GM18519 (cell line): ENCODE measurements around the gene PKP3.
"Not testable (repeated sequence)": the region's sequence is repeated elsewhere in the genome, so short reads cannot be mapped to it uniquely, and the experiment has no call there.

Experiments used
- ATAC-seq: cut with Tn5 transposase; IDR thresholded peaks from one replicate; pipeline ENCODE4 v1.9.1; 2021; ENCODE audit warnings: mild to moderate bottlenecking, moderate library complexity; ENCODE audit not compliant: unreplicated experiment, low FRiP score

The PKP3 gene

GRCh38 chr11:408154-409007 is 14.4 kb downstream of the PKP3 start:
- no peak for ATAC-seq

GRCh38 chr11:409008-409599 is 15.1 kb downstream of the PKP3 start:
- no peak for ATAC-seq

GRCh38 chr11:409600-410483 is 15.8 kb downstream of the PKP3 start:
- no peak for ATAC-seq

- not testable (repeated sequence) for ATAC-seq
These were observed 16.7 kb downstream of the PKP3 start for GRCh38 chr11:410711-411110.

GRCh38 chr11:411520-411919 is 17.5 kb downstream of the PKP3 start:
- not testable (repeated sequence) for ATAC-seq

- no peak for ATAC-seq
These were observed 18.7 kb downstream of the PKP3 start for GRCh38 chr11:412641-413119.

- ATAC-seq = no peak
These were observed 19.4 kb downstream of the PKP3 start for GRCh38 chr11:413120-414081.

GRCh38 chr11:414318-414857 is 20.4 kb downstream of the PKP3 start:
- ATAC-seq = no peak

- no peak for ATAC-seq
These were observed 21.6 kb downstream of the PKP3 start for GRCh38 chr11:415640-416041.

- no peak for ATAC-seq
These were observed 22.2 kb downstream of the PKP3 start for GRCh38 chr11:416051-416756.

- no peak for ATAC-seq
These were observed 23.0 kb downstream of the PKP3 start for GRCh38 chr11:416757-417621.

- no peak for ATAC-seq
These were observed 23.8 kb downstream of the PKP3 start for GRCh38 chr11:417652-418342.

- ATAC-seq = no peak
These were observed 24.6 kb downstream of the PKP3 start for GRCh38 chr11:418343-419247.

GRCh38 chr11:419248-420005 is 25.4 kb downstream of the PKP3 start:
- ATAC-seq = no peak

- ATAC-seq = no peak
These were observed 26.3 kb downstream of the PKP3 start for GRCh38 chr11:420054-420910.
